Astrocyte (in vitro differentiated cells and primary cell): ENCODE measurements around the gene AP3B1. TPM values are rescaled to one million over a fixed set of nuclear protein-coding genes. Genes with fewer than 3 reads are reported as not detected.

ENCODE experiments used
- DNase-seq: peaks from one replicate; pipeline ENCODE4 v3.0.0-alpha.2; 2010; ENCODE audit warnings: low read depth
- FAIRE-seq: peaks from 2 replicates; lab custom pipeline; 2011; peaks lifted over from hg19 to GRCh38; lab: Jason Lieb, UNC
- H2AFZ ChIP-seq: 2 replicates; pipeline ENCODE4 v1.6.0; 2012; ENCODE audit warnings: low read depth, low read length, inconsistent platforms
- H3K27ac ChIP-seq: 2 replicates; pipeline ENCODE4 v1.5.1; 2011; ENCODE audit warnings: low read depth, low read length, inconsistent platforms
- H3K27me3 ChIP-seq: 2 replicates; pipeline ENCODE4 v1.6.0; 2011; ENCODE audit warnings: low read length, inconsistent platforms; ENCODE audit not compliant: insufficient read depth
- H3K36me3 ChIP-seq: 2 replicates; pipeline ENCODE4 v1.5.1; 2011; ENCODE audit warnings: low read length, inconsistent platforms; ENCODE audit not compliant: insufficient read depth
- H3K4me1 ChIP-seq: 2 replicates; pipeline ENCODE4 v1.5.1; 2011; ENCODE audit warnings: low read length, inconsistent platforms; ENCODE audit not compliant: insufficient read depth
- H3K4me2 ChIP-seq: 2 replicates; pipeline ENCODE4 v1.6.0; 2012; ENCODE audit warnings: low read length, inconsistent platforms
- H3K4me3 ChIP-seq: 2 replicates; pipeline ENCODE4 v1.5.1; 2011; ENCODE audit warnings: low read depth, mild to moderate bottlenecking, low read length, inconsistent platforms; ENCODE audit not compliant: insufficient read depth
- H3K79me2 ChIP-seq: 2 replicates; pipeline ENCODE4 v1.6.0; 2012; ENCODE audit warnings: mild to moderate bottlenecking, low read length, inconsistent platforms; ENCODE audit not compliant: insufficient read depth
- H3K9ac ChIP-seq: 2 replicates; pipeline ENCODE4 v1.6.0; 2012; ENCODE audit warnings: mild to moderate bottlenecking, low read length, inconsistent platforms
- H3K9me3 ChIP-seq: 2 replicates; pipeline ENCODE4 v1.5.1; 2012; ENCODE audit warnings: low read depth, mild to moderate bottlenecking, low read length, inconsistent platforms; ENCODE audit not compliant: insufficient read depth
- H4K20me1 ChIP-seq: 2 replicates; pipeline ENCODE4 v1.6.0; 2012; ENCODE audit warnings: low read length, inconsistent platforms; ENCODE audit not compliant: insufficient read depth
- H3K27ac Mint-ChIP-seq: one replicate; pipeline ENCODE4 v1.8.0; 2021; ENCODE audit warnings: mild to moderate bottlenecking, mixed read lengths; ENCODE audit not compliant: unreplicated experiment
- H3K27me3 Mint-ChIP-seq: one replicate; pipeline ENCODE4 v1.8.0; 2021; ENCODE audit warnings: low read depth, mixed read lengths; ENCODE audit not compliant: unreplicated experiment
- H3K36me3 Mint-ChIP-seq: one replicate; pipeline ENCODE4 v1.8.0; 2021; ENCODE audit warnings: low read depth, mixed read lengths; ENCODE audit not compliant: unreplicated experiment
- H3K4me1 Mint-ChIP-seq: one replicate; pipeline ENCODE4 v1.8.0; 2021; ENCODE audit warnings: low read depth, mixed read lengths; ENCODE audit not compliant: unreplicated experiment
- H3K4me3 Mint-ChIP-seq: one replicate; pipeline ENCODE4 v1.8.0; 2021; ENCODE audit warnings: mild to moderate bottlenecking, moderate library complexity, mixed read lengths; ENCODE audit not compliant: unreplicated experiment
- H3K9me3 Mint-ChIP-seq: one replicate; pipeline ENCODE4 v1.8.0; 2021; ENCODE audit warnings: mild to moderate bottlenecking, mixed read lengths; ENCODE audit not compliant: unreplicated experiment
- CTCF ChIP-seq: IDR thresholded peaks from 2 replicates; pipeline ENCODE4 v1.5.1; 2011; ENCODE audit warnings: low read depth, mild to moderate bottlenecking, inconsistent platforms, low read length, moderate library complexity; ENCODE audit not compliant: insufficient read depth
- EZH2 ChIP-seq: IDR thresholded peaks from 2 replicates; pipeline ENCODE4 v1.6.1; 2012; ENCODE audit warnings: mild to moderate bottlenecking, low read length, inconsistent platforms; ENCODE audit not compliant: insufficient read depth
- total RNA-seq: library from RNA; stranded (reverse); gene quantifications from 2 replicates; pipeline ENCODE4 v1.2.1, GENCODE V29; 2021

AP3B1 gene
- total RNA-seq, 1 donor from 2014 or later = 64.8 TPM

GRCh38 chr5:78102500-78102899, 192.0 kb downstream of the AP3B1 start:
- Histone ChIP-seq H3K27ac (no peak overlapping the region), H3K79me2 (no peaks in the 10 kb centered on the region), H3K4me1 (no peaks in the 10 kb centered on the region), H4K20me1 (no peaks in the 10 kb centered on the region), H3K9ac (no peak overlapping the region), H2AFZ (no peak overlapping the region), H3K36me3 (peaks cover 3% of the 10 kb centered on the region), H3K4me2 (no peak overlapping the region), H3K9me3 (no peaks in the 10 kb centered on the region), H3K4me3 (no peak overlapping the region), H3K27me3 (no peaks in the 10 kb centered on the region)
- peaks cover 18% of the 10 kb centered on the region for H3K36me3 Mint-ChIP-seq
- FAIRE-seq (no peak), DNase-seq (no peak)
- TF ChIP-seq EZH2 (no peak), CTCF (no peak)
- H3K9me3 Mint-ChIP-seq = no peaks in the 10 kb centered on the region
- H3K27ac Mint-ChIP-seq = no peak overlapping the region
- no peaks in the 10 kb centered on the region for H3K27me3 Mint-ChIP-seq
- peaks cover 4% of the 10 kb centered on the region for H3K4me1 Mint-ChIP-seq
- H3K4me3 Mint-ChIP-seq = no peak overlapping the region

- no peak overlapping the region for H3K9ac ChIP-seq
- no peaks in the 10 kb centered on the region for H4K20me1 ChIP-seq
- no peaks in the 10 kb centered on the region for H3K27me3 Mint-ChIP-seq
- no peaks in the 10 kb centered on the region for H3K27me3 ChIP-seq
- no peaks in the 10 kb centered on the region for H3K9me3 ChIP-seq
- FAIRE-seq = no peak
- no peak overlapping the region for H3K4me3 Mint-ChIP-seq
- no peaks in the 10 kb centered on the region for H3K79me2 ChIP-seq
- peaks cover 12% of the 10 kb centered on the region for H3K9me3 Mint-ChIP-seq
- no peak overlapping the region for H3K4me2 ChIP-seq
- H3K4me3 ChIP-seq = no peak overlapping the region
- peaks cover 28% of the 10 kb centered on the region for H3K36me3 Mint-ChIP-seq
- H3K36me3 ChIP-seq = peaks cover 3% of the 10 kb centered on the region
- no peak for TF ChIP-seq EZH2
- TF ChIP-seq CTCF = no peak
- H3K27ac ChIP-seq = no peak overlapping the region
- DNase-seq = no peak
- H3K4me1 Mint-ChIP-seq = no peaks in the 10 kb centered on the region
- no peak overlapping the region for H2AFZ ChIP-seq
- no peaks in the 10 kb centered on the region for H3K4me1 ChIP-seq
- no peak overlapping the region for H3K27ac Mint-ChIP-seq
Observed at GRCh38 chr5:78095125-78095524, 199.4 kb downstream of the AP3B1 start.

- Histone ChIP-seq H3K36me3 (peaks cover 5% of the 10 kb centered on the region), H3K9ac (no peak overlapping the region), H3K9me3 (no peaks in the 10 kb centered on the region), H4K20me1 (no peaks in the 10 kb centered on the region), H3K4me3 (no peak overlapping the region), H3K27me3 (no peaks in the 10 kb centered on the region), H3K4me1 (no peaks in the 10 kb centered on the region), H3K27ac (no peak overlapping the region), H3K4me2 (no peak overlapping the region), H3K79me2 (no peaks in the 10 kb centered on the region), H2AFZ (no peak overlapping the region)
- DNase-seq (no peak), FAIRE-seq (no peak)
- TF ChIP-seq CTCF (no peak), EZH2 (no peak)
- Mint-ChIP-seq H3K9me3 (peaks cover 1% of the 10 kb centered on the region), H3K36me3 (peaks cover 14% of the 10 kb centered on the region), H3K27me3 (no peaks in the 10 kb centered on the region), H3K4me1 (peaks cover 3% of the 10 kb centered on the region), H3K27ac (no peak overlapping the region), H3K4me3 (no peak overlapping the region)
Observed at GRCh38 chr5:78090002-78090401, 204.5 kb downstream of the AP3B1 start.
